Esophagus muscularis mucosa (tissue), 4 donors: Measurements from ENCODE around the gene NLGN3.

ENCODE experiments used
- EP300 ChIP-seq: sonication (generic); formaldehyde crosslinking; IDR thresholded peaks from one replicate; pipeline ENCODE4 v1.6.1; 2017; ENCODE audit warnings: antibody characterized with exemption
- POLR2A ChIP-seq: fragments of 450-650 bp; IDR thresholded peaks from one replicate; pipeline ENCODE4 v1.6.1; 2017; ENCODE audit warnings: antibody characterized with exemption, moderate library complexity, mild to moderate bottlenecking, low read depth
- POLR2AphosphoS5 ChIP-seq, 2 donors: sonication (generic); formaldehyde crosslinking; IDR thresholded peaks; one replicate each; pipeline ENCODE4 v1.6.1; 2017; ENCODE audit warnings: antibody characterized with exemption in 2 of 2
- TF ChIP-seq, protein P1 (sequence below), 3 experiments: fragments of 200-600 bp in 2 of 3; fragments of 450-650 bp in 1 of 3; sonication (generic) in 2 of 3; IDR thresholded peaks; one replicate each; pipeline ENCODE4 v1.5.1; 2017 to 2019; ENCODE audit warnings: antibody characterized with exemption in 3 of 3, mild to moderate bottlenecking in 2 of 3, moderate library complexity in 1 of 3

DNA sequence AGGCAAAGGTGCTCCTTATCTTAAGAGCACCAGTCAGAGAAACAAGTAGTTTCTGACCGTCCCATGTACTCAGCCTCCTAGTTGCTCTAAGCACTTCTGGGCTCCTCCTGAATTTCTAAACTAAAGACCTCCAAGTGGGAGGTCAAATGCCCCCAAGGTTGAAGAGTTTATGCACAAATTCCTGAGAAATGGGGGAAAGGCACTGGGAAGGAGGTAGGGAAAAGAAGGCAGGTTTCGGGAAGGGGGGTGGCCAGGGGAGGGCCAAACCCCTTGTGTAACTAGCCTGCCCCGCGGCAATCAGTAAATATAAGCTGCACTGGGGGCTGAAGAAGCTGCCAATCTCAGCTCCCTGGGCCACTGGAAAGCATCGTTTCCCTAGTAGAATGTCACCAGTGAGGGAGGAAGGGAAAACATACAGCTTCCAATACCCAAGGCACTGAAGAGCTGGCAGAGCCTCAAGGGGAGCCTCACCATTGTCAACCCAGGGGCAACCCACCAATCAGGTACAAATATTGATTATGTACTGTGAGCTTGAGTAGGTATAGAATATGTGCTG is 45.6 kb upstream of the NLGN3 start:
- TF ChIP-seq, protein P1, sequence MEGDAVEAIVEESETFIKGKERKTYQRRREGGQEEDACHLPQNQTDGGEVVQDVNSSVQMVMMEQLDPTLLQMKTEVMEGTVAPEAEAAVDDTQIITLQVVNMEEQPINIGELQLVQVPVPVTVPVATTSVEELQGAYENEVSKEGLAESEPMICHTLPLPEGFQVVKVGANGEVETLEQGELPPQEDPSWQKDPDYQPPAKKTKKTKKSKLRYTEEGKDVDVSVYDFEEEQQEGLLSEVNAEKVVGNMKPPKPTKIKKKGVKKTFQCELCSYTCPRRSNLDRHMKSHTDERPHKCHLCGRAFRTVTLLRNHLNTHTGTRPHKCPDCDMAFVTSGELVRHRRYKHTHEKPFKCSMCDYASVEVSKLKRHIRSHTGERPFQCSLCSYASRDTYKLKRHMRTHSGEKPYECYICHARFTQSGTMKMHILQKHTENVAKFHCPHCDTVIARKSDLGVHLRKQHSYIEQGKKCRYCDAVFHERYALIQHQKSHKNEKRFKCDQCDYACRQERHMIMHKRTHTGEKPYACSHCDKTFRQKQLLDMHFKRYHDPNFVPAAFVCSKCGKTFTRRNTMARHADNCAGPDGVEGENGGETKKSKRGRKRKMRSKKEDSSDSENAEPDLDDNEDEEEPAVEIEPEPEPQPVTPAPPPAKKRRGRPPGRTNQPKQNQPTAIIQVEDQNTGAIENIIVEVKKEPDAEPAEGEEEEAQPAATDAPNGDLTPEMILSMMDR (IDR thresholded peaks at IDR 0.05), result no peak
- TF ChIP-seq POLR2A (no peak), POLR2AphosphoS5 (IDR thresholded peaks at IDR 0.05) (no peak), EP300 (no peak)
